Vagina (tissue), 2 donors: ENCODE data around the gene RPS6KL1.

Experiments
- CTCF ChIP-seq, 3 experiments: fragments of 450-650 bp in 2 of 3; fragments of 200-600 bp in 1 of 3; sonication (generic) in 1 of 3; IDR thresholded peaks; one replicate each; pipeline ENCODE4 v1.5.1; 2017 to 2019; ENCODE audit warnings: antibody characterized with exemption in 3 of 3, mild to moderate bottlenecking in 2 of 3, moderate library complexity in 2 of 3
- POLR2A ChIP-seq, 2 donors: fragments of 450-650 bp; IDR thresholded peaks; one replicate each; pipeline ENCODE4 v1.6.1; 2017; ENCODE audit warnings: antibody characterized with exemption in 2 of 2, mild to moderate bottlenecking in 2 of 2, moderate library complexity in 2 of 2
- POLR2AphosphoS5 ChIP-seq, 2 donors: sonication (generic); formaldehyde crosslinking; IDR thresholded peaks; one replicate each; pipeline ENCODE4 v1.9.0; 2017; ENCODE audit warnings: antibody characterized with exemption in 2 of 2, mild to moderate bottlenecking in 2 of 2, low read depth in 1 of 2; ENCODE audit not compliant: insufficient read depth in 1 of 2

DNA sequence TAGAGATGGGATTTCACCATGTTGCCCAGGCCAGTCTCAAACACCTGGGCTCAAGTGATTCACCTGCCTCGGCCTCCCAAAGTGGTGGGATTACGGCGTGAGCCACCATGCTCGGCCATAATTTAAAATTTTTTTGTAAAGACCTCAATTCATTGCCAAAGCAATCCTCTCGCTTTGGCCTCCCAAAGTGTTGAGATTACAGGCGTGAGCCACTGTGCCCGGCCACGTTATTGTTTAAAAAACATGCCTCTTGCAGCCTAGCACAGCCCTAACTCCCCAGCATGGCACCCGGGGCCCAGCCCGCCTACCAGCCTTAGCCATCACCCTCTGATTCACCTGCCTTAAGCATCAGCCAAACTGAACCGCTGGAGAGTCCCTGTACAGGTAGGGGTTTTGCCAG, 13.1 kb upstream of the RPS6KL1 start:
- TF ChIP-seq CTCF (IDR thresholded peaks at IDR 0.05) (no peak), POLR2A (IDR thresholded peaks at IDR 0.05) (no peak), POLR2AphosphoS5 (IDR thresholded peaks at IDR 0.05; ENCODE audit: insufficient read depth in 1 of 2, low read depth in 1 of 2) (no peak)
